Esophagus squamous epithelium (tissue), 4 donors: ENCODE data around the gene ODC1.

Experiments
- POLR2A ChIP-seq, 4 donors: fragments of 450-650 bp; IDR thresholded peaks; one replicate each; pipeline ENCODE4 v1.6.1; 2017; ENCODE audit warnings: antibody characterized with exemption in 4 of 4, mild to moderate bottlenecking in 4 of 4, moderate library complexity in 3 of 4
- TF ChIP-seq, protein P1 (sequence below), 6 experiments: fragments of 450-650 bp in 4 of 6; fragments of 200-600 bp in 2 of 6; sonication (generic) in 2 of 6; IDR thresholded peaks; one replicate each; pipeline ENCODE4 v1.5.1; 2016 to 2019; ENCODE audit warnings: antibody characterized with exemption in 6 of 6, mild to moderate bottlenecking in 4 of 6, moderate library complexity in 4 of 6

DNA sequence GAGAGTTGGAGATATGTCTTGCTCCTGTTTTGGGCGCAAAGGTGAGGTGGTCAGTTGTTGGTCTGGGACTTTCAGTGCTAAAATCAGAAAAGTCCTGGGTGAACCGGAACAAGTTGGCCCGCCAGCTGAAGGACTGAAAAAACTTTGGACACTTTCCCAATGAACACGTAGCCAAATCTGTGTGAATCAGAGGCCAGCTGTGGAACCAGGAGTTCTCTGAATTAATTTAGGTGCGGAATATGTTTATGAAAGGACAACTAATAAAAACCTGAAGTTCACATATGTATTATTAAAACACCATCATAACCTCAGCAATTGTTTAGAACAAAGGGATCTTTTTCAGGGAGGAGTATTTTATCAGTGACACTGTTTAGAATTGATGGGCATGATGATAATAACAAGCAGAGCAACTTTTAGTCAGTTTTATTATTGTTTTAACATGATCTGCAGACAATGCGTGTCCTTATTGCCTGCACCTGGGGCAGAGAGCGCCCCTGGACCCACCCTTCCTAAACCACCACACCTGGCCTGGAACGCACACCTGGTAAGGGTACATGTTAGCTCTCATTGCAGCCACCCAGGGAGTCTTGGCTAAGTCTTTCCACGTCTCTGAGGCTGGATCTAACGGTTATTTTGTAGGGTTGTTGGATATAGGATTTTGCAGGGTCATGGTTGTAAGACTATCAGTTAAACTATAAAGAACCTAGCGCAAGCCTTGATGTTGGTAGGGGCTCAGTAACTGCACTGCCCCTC lies 9.9 kb upstream of the ODC1 start:
- no peak for TF ChIP-seq POLR2A (IDR thresholded peaks at IDR 0.05)
- TF ChIP-seq, protein P1, sequence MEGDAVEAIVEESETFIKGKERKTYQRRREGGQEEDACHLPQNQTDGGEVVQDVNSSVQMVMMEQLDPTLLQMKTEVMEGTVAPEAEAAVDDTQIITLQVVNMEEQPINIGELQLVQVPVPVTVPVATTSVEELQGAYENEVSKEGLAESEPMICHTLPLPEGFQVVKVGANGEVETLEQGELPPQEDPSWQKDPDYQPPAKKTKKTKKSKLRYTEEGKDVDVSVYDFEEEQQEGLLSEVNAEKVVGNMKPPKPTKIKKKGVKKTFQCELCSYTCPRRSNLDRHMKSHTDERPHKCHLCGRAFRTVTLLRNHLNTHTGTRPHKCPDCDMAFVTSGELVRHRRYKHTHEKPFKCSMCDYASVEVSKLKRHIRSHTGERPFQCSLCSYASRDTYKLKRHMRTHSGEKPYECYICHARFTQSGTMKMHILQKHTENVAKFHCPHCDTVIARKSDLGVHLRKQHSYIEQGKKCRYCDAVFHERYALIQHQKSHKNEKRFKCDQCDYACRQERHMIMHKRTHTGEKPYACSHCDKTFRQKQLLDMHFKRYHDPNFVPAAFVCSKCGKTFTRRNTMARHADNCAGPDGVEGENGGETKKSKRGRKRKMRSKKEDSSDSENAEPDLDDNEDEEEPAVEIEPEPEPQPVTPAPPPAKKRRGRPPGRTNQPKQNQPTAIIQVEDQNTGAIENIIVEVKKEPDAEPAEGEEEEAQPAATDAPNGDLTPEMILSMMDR (IDR thresholded peaks at IDR 0.05) = no peak
